ENCODE results near the gene KRT222. TPM values are rescaled to one million over a fixed set of nuclear protein-coding genes. Genes with fewer than 3 reads are reported as not detected.

KRT222 gene
- total and polyA plus RNA-seq, 2 of the 13 experiments (the other 11 are each of a cell fraction or from before 2014, with no cell fraction given) = not detected

DNA sequence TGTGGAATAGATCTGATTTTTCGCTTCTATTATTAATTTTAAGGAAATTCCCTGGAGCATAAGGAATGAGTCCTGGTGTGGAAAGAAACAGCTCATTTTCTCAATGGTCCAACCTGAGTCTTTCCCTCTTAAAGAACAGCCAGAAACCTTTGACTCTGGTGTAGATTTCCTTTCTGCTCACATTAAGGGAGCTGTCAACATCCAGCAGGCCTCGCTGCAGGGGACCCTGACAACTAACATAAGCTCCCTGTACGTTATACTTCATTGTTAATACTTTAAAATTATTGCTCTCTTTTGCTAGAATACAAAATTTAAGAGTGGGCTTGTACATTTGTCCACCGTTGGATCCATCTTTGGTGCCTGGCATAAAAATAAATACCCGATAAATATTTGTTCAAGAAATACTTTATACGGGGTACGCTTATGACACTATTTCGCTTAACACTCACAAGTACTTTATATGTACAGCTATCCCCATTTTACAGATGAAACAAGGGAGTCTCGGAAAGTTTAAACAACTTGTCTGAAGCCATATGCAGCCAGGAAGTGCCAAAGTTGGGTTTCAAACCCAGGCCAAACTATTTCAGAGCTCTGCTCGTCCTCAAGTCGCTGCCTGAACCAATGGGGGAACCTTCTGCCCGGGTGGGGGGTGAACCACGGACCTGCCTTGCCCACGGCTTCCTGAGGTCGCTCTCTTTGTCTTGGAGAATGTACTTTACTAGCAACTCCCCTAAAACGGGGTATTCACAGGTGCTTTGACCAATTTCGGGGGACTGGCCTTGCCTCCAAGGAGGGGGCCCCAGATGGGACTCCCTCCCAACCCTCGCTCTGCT lies 18.0 kb downstream of the KRT222 start (continued):
- TF ChIP-seq, protein P1, sequence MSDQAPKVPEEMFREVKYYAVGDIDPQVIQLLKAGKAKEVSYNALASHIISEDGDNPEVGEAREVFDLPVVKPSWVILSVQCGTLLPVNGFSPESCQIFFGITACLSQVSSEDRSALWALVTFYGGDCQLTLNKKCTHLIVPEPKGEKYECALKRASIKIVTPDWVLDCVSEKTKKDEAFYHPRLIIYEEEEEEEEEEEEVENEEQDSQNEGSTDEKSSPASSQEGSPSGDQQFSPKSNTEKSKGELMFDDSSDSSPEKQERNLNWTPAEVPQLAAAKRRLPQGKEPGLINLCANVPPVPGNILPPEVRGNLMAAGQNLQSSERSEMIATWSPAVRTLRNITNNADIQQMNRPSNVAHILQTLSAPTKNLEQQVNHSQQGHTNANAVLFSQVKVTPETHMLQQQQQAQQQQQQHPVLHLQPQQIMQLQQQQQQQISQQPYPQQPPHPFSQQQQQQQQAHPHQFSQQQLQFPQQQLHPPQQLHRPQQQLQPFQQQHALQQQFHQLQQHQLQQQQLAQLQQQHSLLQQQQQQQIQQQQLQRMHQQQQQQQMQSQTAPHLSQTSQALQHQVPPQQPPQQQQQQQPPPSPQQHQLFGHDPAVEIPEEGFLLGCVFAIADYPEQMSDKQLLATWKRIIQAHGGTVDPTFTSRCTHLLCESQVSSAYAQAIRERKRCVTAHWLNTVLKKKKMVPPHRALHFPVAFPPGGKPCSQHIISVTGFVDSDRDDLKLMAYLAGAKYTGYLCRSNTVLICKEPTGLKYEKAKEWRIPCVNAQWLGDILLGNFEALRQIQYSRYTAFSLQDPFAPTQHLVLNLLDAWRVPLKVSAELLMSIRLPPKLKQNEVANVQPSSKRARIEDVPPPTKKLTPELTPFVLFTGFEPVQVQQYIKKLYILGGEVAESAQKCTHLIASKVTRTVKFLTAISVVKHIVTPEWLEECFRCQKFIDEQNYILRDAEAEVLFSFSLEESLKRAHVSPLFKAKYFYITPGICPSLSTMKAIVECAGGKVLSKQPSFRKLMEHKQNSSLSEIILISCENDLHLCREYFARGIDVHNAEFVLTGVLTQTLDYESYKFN (CRISPR knock-in tag; conservative IDR thresholded peaks at IDR 0.05) = no peak
- no peak for TF ChIP-seq ZNF501 (CRISPR knock-in tag; IDR thresholded peaks at IDR 0.05)
- no peak for TF ChIP-seq FOXK2 (IDR thresholded peaks at IDR 0.05)
- TF ChIP-seq, protein P2, sequence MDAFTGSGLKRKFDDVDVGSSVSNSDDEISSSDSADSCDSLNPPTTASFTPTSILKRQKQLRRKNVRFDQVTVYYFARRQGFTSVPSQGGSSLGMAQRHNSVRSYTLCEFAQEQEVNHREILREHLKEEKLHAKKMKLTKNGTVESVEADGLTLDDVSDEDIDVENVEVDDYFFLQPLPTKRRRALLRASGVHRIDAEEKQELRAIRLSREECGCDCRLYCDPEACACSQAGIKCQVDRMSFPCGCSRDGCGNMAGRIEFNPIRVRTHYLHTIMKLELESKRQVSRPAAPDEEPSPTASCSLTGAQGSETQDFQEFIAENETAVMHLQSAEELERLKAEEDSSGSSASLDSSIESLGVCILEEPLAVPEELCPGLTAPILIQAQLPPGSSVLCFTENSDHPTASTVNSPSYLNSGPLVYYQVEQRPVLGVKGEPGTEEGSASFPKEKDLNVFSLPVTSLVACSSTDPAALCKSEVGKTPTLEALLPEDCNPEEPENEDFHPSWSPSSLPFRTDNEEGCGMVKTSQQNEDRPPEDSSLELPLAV (CRISPR knock-in tag; conservative IDR thresholded peaks at IDR 0.05; ENCODE audit: low read depth) = no peak
- TF ChIP-seq PPARG (CRISPR knock-in tag; conservative IDR thresholded peaks at IDR 0.05) = no peak
- no peak for TF ChIP-seq SP4 (CRISPR knock-in tag; IDR thresholded peaks at IDR 0.05)
- TF ChIP-seq ZNF616 (CRISPR knock-in tag; IDR thresholded peaks at IDR 0.05; ENCODE audit: low read depth) = no peak
- TF ChIP-seq TRIM24 (CRISPR knock-in tag; IDR thresholded peaks at IDR 0.05) = no peak
- no peak for TF ChIP-seq CEBPG (CRISPR knock-in tag; IDR thresholded peaks at IDR 0.05)
- TF ChIP-seq, protein P3, sequence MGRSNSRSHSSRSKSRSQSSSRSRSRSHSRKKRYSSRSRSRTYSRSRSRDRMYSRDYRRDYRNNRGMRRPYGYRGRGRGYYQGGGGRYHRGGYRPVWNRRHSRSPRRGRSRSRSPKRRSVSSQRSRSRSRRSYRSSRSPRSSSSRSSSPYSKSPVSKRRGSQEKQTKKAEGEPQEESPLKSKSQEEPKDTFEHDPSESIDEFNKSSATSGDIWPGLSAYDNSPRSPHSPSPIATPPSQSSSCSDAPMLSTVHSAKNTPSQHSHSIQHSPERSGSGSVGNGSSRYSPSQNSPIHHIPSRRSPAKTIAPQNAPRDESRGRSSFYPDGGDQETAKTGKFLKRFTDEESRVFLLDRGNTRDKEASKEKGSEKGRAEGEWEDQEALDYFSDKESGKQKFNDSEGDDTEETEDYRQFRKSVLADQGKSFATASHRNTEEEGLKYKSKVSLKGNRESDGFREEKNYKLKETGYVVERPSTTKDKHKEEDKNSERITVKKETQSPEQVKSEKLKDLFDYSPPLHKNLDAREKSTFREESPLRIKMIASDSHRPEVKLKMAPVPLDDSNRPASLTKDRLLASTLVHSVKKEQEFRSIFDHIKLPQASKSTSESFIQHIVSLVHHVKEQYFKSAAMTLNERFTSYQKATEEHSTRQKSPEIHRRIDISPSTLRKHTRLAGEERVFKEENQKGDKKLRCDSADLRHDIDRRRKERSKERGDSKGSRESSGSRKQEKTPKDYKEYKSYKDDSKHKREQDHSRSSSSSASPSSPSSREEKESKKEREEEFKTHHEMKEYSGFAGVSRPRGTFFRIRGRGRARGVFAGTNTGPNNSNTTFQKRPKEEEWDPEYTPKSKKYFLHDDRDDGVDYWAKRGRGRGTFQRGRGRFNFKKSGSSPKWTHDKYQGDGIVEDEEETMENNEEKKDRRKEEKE (IDR thresholded peaks at IDR 0.05) = no peak
- TF ChIP-seq GATAD2A (CRISPR knock-in tag; IDR thresholded peaks at IDR 0.05) = no peak
- TF ChIP-seq PLRG1 (conservative IDR thresholded peaks at IDR 0.05) = no peak
- no peak for TF ChIP-seq ZNF883 (CRISPR knock-in tag; IDR thresholded peaks at IDR 0.05; ENCODE audit: not compliant biosample characterization)
- no peak for TF ChIP-seq ZNF678 (CRISPR knock-in tag; IDR thresholded peaks at IDR 0.05)
- TF ChIP-seq CREM (IDR thresholded peaks at IDR 0.05) = no peak
- no peak for TF ChIP-seq CREM (CRISPR knock-in tag; IDR thresholded peaks at IDR 0.05)
- TF ChIP-seq ZNF562 (CRISPR knock-in tag; IDR thresholded peaks at IDR 0.05; ENCODE audit: borderline replicate concordance) = no peak
- TF ChIP-seq ZNF17 (CRISPR knock-in tag; IDR thresholded peaks at IDR 0.05) = 0 out of 2 replicates have a peak, but pooled peaks have one; percentile 4
- no peak for TF ChIP-seq ZNF549 (CRISPR knock-in tag; IDR thresholded peaks at IDR 0.05)
- no peak for TF ChIP-seq GATAD1 (CRISPR knock-in tag; IDR thresholded peaks at IDR 0.05)
- TF ChIP-seq ARNTL (CRISPR knock-in tag; IDR thresholded peaks at IDR 0.05) = no peak
- no peak; the same call in 1 of the 2 replicates for TF ChIP-seq ZNF230 (CRISPR knock-in tag; IDR thresholded peaks at IDR 0.05)
- TF ChIP-seq ZSCAN12 (CRISPR knock-in tag; IDR thresholded peaks at IDR 0.05) = no peak
- TF ChIP-seq ADNP (CRISPR knock-in tag; IDR thresholded peaks at IDR 0.05) = no peak
- TF ChIP-seq GABPA (IDR thresholded peaks at IDR 0.05; ENCODE audit: low read depth, low read length) = 0 out of 2 replicates have a peak, but pooled peaks have one; percentile 21
- no peak; the same call in 1 of the 2 replicates for TF ChIP-seq GABPA (CRISPR knock-in tag; IDR thresholded peaks at IDR 0.05; ENCODE audit: low read depth)

Data from HepG2 (cell line).